Dedifferentiated amniotic fluid mesenchymal stem cell (primary cell): ENCODE measurements around the gene FCF1.

Source experiments
- DNase-seq: peaks from one replicate; pipeline ENCODE4 v3.0.0-alpha.2; 2016; ENCODE audit errors: extremely low spot score

The FCF1 gene, protein sequence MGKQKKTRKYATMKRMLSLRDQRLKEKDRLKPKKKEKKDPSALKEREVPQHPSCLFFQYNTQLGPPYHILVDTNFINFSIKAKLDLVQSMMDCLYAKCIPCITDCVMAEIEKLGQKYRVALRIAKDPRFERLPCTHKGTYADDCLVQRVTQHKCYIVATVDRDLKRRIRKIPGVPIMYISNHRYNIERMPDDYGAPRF

DNA sequence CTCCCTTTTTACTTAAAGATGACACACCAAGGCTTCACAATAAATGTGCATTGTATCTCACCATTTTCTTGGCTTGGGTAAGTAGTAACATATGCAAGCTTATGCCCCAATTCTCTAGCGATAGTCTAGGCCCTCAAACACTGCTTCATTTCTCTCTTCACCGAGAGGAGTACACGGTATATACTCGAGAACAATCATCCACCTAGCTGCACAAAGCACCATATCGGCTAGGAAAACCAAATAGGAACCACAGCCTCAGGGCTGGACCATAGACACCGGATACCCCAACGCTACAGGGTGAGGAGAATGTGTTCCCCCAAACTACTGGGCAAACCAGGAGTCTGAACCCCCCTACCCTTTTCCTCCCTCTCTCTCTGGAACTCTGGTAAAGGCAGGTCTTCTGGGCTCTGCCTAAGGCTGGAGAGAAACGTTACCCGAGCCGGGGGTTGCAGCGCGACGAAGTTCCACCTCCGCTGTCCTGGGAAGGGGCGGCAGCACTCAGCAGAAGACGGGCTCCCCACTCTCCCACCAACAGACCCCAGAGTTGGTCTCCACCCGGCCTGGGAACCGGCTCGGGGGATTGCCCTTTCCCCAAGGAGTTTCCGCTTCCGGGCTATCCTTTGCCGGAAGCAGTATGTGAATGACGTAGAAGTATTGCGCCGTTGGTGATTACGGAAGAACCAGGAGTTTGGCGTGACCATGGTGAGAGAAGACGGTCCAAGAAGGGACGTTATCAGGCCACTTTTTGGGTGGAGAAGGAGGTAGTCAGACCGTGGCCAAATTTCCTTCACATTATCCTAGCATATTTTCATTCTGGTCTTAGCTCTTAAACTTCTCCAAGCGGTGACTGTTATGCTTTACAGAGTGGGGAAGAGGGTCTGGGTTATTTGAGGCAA, at the start of gene FCF1, which contains the start of gene AREL1:
TSS of gene FCF1 (plus strand) at position 646 of the 896 bp plus-strand sequence. CDS start at position 700, 54 bp downstream.
TSS of gene AREL1 (minus strand) at position 582 of the 896 bp plus-strand sequence. CDS start 27,465 bp downstream, outside the sequence.
- DNase-seq, result peak; percentile 95

DNA sequence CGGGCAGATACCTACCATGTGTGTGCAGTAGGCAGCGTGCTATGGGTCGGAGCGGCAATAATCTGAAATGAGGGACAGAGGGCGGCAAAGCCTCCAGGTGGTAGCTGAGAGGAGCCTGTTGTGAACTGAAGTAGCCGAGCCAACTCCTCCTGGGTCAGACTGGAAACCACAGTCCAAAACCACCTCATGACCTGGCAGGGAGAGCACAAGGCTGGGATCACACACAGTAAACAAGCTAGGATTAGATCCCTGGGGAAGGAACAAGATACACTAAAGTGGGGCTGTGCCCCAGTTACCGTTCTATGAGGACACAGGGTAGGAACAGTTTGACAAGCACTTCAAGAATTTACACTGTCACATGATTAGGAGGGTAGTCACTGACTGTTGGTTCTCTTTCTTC, 49.1 kb upstream of the FCF1 start:
- DNase-seq, result no peak

DNA sequence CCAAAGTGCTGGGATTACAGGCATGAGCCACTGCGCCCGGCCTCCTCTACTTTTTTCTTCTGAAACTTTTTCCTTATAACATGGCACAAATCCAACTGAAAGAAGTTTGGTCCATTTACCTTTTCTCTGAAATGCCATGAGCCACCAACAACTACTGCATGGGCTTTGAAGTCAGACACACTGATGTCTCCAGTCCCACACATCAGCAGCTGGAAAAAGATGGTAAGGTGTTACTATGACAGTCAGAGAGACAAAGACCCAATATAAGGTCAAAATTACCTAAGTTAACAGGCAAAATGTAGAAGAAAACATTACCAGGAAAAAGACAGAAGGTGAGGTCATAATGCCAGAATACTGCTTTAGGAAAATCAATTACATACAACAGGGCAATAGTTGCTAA, 48.2 kb upstream of the FCF1 start:
- no peak for DNase-seq

DNA sequence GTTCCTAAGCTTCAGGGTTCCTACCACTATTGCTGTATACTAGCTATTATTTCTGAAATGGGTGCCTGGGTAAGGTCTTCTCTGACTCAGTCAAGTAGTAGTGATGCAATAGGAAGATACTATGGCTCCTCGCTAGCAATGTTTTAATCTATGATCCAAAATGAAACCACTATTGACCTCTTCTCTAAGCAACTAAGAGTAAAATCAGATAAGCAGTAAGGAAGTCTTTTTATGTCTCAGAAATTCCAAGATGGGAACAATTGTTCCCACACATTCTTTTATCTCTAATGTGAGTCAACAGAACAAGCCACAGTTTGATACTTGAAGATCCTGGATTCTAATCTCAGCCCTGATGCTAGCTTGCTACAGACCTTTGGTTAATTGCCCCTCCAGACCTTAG, 45.2 kb upstream of the FCF1 start:
- no peak for DNase-seq

DNA sequence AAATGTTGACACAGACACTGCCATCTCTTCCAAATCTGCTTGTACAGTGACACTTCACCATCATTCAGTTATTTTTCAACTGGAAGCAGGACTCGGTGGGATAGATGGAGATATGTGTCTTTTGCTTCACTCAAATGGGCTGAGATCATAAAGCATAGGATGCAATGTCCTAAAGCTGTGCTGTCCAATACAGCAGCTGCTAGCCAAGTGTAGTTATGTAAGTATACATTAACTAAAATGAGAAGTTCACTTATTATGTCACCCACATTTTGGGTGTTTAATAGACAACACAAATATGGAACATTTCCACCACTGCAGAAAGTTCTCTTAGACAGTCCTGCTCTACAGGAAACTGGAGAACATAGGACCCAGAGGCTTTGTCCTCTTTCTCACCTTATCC, 43.7 kb upstream of the FCF1 start:
- no peak for DNase-seq

DNA sequence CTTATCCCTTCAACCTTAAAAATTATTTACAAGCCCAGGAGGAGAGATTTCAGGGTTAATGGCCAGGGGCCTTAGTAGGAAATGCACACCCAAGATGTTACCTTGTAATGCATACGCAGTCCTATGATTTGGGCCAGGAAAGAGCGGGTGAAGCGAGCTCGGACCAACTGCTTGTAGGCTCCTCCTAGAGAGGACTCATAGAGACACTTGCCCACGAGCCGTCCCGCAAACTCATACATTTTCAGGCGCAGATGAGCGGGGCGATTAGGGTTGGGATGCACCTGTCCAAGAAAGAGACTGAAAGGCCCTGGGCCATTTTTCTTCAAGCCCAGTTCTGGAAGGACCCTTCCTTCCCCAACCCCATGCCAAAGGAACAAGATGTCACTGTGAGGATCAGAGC, 43.1 kb upstream of the FCF1 start:
- DNase-seq, result no peak

DNA sequence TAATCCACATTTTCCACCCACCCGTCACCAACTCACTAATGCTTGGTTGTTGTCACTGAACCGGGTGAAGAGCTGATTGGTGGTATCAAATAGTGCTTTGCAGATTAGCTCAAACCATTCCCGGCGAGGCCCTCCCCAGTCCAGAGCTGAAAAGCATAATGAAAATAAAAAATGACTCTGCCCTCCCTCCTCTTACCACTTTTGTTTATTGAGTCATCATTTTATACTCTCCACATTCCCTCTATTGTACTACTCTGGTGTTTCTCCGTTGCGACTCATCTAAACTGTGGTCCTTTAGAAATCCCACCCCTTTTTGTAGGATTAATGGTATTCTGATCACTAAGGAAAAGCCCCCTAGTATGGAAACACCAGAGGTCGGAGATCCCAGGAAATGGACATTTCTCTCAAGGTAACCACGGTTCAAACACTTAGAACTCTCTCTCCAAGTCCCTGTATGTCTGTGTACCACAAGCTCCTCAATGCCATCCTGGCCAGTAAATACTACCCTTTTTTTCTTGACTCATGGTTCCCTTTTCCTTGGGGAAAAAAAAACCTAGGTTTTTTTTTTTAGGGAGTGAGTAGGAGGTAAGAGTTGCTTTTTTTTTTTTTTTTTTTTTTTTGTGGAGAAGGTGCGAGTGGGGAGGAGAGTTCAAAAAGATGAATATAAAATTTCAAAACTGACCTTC, 42.1 kb upstream of the FCF1 start:
- peak; percentile 28 for DNase-seq

DNA sequence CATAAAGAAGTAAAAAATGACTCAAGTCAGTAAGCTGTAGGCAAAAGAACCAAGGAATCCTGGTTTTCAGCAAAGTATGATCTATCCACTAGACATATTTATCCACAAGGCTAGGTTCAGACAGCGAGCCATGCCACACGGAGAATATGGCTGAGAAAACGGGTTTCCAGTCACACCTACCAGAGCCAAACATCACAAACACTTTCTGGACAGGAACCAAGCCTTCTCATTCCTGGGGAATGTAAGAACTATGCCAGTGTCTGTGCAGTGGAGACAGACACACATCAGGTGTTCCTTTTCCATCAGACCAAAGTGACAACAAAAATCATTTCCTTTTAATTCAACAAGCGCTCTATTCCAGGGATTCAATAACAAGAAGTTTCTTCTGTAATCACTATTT, 41.2 kb upstream of the FCF1 start:
- peak; percentile 71 for DNase-seq

DNA sequence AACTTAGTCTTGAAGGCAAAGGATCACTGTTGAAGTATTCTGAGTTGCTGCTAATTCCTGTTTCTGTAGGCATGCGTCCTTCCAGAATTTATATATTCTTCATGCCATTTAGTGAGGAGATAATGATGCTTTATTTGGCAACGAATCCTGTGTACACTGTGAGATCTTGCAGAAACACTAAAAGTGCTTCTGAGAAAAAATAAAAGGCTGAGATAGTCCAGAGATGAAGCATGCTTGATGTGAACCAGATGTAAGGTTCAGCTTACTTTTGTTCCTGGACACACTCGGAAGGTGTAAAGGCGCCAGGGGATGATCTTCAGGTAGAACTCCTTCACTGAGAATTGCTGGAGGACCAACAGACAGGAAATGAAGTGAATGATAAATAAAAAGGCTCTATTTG, 39.2 kb upstream of the FCF1 start:
- DNase-seq, result no peak

DNA sequence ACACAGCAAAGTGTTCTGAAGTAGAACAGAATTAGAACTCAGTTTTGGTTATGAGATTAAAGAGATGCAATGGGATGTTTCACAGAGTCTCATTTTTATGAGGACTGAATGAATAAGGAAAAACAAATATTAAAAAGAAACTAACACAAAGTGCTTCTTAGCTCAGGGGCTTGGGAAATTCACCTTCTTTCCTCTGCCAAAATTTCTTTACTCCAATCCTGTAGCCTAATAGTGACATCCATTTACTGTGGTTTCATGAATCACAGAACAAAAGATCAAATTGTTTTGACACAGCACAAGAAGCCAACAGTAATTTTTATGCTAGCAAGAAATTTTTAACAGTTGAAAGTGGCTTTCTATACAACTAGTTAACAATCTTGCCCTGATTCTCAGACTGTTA, 37.7 kb upstream of the FCF1 start:
- no peak for DNase-seq

DNA sequence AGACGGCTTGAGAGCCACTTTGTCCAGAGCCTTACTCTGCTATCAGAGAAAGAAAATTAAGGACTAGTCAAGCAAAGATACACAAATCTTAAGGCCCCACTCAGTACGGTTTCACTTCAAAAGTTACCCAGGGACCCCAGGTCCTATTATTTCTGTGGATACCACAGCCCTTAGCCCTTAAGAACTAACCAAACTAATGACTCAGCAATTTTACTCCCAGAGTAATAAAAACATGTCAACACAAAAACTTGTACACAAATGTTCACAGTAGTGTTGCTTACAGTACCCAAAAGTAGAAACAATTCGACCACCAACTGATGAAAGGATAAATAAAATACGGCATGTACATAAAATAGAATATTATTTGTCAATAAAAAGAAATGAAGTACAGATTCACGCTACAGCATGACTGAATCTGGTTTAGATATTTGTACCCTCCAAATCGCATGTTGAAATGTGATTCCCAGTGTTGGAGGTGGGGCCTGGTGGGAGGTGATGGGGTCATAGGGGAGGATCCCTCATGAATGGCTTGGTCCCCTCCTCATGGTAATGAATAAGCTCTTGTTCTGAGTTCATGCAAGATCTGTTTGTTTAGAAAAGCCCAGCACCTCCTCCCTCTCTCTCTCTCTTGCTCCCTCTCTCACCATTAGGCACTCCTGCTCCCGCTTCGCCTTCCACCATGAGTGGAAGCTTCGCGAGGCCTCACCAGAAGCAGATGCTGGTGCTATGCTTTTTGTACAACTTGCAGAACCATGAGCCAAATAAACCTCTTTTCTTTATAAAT, 30.6 kb upstream of the FCF1 start:
- no peak for DNase-seq

DNA sequence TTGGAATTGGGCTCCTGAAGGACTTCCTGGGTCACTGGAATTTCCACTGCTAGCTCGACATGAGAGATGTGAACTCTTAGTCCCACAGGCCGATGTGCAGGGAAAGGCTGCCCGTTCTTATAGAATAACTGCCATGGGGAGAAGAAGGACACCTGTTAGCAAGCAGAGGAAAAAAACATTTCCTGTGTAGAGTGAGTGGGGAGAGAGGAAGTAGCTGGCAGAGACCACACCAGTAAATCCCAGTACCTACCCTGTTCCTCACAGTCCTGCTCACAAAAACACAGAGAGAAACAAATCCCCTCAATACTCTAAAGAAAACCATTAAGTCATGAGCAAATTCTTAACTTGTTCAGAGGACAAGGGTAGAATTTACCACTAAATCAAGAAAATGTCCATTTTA, 29.5 kb upstream of the FCF1 start:
- no peak for DNase-seq

DNA sequence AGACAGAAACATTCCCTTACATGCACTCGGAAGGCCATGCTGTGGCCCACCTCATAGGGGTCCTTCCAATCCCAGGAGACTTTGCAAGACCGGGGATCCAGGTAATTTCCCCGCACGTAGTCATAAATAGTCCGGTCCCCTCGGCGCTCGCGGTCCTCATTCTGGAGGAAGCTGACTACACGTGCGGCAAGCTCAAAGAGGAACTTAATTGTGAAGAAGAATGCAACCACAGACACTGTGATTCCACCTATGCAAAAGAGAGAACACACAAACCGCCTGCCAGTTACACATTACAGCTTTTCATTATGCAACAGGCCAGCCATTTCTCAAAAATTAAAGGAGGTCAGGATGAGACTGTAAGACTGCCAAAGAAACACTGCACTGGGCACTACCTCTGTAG, 28.5 kb upstream of the FCF1 start:
- DNase-seq, result no peak

DNA sequence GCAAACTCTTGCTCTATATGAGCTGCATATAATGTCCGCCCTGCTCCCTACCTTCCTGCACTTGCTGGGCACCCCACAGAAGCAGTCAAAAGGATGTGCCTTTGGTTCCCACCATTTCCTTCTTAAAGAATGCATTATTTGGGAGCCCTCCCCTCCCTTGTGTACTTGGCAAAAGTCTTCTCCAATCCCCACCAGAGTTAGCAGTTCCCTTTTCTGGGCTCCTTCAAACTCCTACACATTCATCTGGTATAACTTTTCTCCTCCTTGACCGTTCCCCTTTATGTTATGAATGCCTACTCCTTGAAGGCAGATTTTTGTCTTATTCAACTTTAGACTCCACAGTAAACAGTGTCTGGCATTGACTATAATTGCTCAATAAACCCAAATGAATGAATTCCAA, 27.9 kb upstream of the FCF1 start:
- DNase-seq, result no peak

DNA sequence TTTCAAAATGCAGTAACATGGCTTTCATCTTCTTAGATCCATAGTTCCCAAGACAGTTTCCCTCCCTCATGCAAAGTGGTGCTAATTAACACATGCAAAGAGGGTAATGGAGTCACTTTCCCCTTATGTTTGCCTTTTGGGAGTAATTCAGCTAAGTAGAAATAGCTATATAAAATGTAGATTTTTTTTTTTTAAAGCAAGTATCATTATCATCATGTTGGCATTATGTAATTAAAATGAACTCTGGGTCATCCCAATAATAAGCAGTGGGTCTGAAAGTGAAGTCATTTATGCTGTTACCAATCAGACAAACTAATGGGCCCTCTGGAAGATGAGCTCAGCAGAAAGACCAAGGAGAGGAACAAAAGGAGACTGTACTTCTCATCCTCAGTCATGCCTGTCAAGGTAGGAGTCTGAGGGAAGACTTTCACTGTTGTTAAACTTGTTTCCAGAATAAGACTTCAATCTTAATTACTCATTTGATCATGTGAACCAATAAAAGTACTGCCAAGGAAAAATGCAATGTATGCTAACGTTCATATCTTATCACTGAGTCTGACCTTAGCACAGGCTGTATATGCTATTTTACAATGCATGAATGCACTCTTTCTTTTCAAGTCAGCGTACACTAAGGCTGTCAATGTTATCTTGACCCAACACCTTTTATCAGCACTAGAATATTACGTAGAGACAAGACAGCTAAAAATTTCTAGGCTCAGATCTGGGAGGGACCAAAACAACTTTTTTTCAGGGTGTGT, 26.8 kb upstream of the FCF1 start:
- no peak for DNase-seq

DNA sequence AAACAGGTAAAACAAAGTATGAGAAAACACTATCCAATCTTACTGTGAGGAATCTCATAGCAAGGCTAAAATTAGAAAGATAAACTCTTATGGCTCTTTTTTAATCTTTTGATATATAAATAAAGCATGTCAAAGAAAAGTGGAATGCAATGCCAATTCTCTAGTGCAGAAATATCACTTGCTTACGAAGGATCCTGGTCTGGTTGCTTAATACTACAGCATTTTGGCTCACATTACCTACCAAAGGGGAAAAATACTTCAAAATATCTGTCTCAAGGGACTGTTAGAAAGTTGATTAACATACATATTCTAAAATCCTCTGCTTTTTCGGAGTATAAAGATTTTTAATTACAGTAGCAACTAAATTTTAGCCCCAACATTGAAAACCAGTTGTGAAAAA, 21.5 kb upstream of the FCF1 start:
- no peak for DNase-seq

DNA sequence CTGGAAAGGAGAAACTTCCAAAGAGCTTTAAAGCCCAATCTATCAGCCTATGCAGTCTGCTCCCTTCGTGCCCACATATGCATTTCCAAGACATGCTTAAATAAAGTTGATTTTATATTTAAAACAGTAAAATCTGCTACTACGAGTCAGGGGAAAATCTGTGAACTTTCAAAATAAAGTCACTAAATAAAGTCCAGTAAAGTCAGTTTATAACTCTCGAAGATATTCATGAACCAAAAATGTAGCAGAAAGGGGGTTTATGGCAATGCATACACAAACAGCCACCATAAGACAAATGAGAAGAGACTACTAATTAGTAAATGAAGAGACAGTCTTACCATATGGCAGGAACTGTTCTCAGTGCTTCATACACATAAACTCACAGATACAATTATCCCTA, 19.8 kb upstream of the FCF1 start:
- DNase-seq, result no peak

DNA sequence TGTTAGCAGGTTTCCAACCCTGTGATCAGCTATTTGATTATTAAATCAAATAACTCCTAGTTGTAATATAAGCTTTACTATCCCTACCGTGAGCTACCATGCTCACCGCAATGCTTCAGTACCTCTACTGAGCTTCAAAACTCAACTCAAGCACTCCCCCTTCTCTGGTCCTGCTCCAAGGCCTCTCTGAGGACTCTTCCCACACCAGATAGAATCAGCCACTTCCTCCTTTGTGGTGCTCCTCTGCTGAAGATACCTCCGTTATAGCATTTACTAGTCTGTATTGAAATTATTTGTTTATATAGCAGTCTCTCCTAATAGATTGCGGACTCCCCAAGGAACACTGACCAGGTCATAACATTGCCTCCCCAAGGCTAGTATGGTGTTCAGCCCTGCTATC, 17.5 kb upstream of the FCF1 start:
- DNase-seq, result no peak

DNA sequence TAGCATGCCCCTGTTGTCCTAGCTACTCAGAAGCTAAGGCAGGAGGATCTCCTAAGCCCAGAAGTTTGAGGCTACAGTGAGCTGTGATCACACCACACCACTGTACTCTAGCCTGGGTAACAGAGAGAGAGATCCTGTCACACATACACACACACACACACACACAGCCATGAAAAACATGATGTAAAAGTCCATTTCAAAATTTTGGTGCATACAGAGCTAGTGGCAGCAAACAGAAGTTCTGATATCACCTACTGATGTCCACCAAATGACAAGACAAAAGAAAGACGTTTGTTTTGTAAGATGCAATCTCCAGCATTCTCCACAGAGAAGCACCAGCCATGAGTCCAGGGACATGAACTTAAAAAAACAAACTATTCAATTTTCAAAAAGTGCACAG, 15.9 kb upstream of the FCF1 start:
- DNase-seq, result no peak

DNA sequence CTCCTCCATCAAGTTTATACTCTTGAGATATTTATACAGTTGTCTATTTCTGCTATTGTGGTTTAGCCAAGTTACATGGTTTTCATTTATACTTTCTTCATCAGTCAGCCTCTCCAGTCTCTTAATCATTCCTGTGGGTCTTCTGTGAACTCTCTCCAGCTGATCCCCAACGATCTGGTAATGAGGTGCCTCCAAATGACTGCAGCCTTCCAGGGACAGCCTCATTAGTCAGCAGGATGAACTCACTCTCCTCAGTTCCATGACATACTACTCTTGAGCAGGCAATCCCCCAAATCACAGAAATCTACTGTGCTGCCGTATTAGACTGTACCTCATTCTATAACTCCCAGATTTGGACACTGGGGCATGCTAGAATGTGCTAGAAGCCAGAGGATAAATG, 15.4 kb upstream of the FCF1 start:
- no peak for DNase-seq

DNA sequence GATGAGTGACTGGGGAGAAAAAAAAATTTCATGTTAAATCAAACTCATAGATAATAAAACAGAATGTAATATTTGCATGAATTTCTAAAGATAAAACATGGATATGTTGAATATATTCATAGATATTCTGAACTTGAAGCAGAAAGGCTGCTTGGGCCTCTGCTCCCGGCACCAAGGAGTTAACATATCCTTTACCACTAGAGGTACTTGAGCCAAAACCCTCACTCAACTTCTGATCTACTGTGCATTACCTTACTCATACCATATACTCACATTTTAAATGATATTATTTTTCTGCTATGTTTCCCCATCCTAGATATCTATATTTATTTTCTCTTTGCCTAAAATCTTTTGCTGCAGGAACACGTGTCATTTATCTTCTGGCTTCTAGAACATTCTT, 15.0 kb upstream of the FCF1 start:
- no peak for DNase-seq
